Bronchial smooth muscle cell (primary cell): ENCODE measurements around the gene HERC6. TPM values are rescaled to one million over a fixed set of nuclear protein-coding genes. Genes with fewer than 3 reads are reported as not detected.

ENCODE experiments used
- total RNA-seq: library from RNA; depleted of rRNA; stranded (reverse); fragments of >200 nt; gene quantifications from 2 replicates; pipeline ENCODE4 v1.2.1, GENCODE V29; 2014

HERC6 gene
- 8.4 and 9.0 TPM in 2 replicates for total RNA-seq

DNA sequence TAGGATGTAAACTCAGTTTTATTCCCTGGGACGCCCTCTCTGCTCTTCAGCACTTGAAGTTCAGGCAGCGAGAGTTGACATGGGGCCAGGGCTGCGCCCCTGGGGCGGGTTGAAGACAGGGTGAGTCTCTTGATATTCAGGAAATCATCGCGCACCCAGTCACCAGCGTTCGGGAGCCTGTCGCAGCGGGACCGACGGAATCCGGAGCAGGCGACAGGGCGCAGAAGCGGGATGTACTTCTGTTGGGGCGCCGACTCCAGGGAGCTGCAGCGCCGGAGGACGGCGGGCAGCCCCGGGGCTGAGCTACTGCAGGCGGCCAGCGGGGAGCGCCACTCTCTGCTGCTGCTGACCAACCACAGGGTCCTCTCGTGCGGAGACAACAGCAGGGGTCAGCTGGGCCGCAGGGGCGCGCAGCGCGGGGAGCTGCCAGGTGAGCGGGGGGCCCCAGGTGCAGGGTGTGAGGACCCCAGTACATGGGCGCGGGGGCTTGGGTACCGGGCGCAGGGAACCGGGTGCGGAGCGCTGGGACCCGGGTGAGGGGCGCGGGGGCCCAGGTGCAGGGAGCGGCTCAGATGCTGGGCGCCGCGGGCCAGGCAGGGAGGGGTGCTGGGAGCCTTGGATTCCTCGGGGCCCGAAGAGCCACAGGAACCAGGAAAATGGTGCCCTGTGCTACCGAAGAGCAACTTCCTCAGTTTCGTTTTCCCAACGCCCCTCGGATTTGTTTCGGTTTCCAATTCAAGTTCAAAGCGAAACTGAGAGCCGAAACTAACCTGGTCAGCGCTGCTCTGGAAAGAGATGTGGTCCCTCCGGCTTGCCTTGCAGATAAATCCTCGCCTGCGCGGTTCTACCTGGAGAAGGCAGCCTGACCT lies at the start of gene HERC6:
TSS of gene HERC6 (plus strand) at position 162 of the 869 bp plus-strand sequence. CDS start at position 232, 70 bp downstream.

DNA sequence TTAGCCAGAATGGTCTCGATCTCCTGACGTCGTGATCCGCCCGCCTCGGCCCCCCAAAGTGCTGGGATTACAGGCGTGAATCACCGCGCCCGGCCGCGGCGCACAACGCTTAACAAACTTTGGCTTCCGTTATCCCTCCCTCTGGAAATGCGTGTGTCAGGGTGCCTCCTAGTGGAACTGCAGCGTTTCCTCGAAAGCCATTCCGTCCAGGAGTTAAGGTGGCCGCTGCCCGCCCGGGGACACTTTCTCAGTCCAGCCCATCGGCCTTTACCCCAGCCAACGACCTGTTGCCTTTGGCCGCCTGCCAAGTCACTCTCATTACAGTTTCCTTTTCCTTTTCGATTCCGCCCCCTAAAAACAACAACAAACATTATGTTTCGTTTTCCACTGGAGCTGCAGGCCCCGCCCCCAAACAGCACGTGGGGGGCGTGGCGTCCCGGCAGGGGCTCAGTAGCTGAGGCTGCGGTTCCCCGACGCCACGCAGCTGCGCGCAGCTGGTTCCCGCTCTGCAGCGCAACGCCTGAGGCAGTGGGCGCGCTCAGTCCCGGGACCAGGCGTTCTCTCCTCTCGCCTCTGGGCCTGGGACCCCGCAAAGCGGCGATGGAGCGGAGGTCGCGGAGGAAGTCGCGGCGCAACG lies 78.1 kb downstream of the HERC6 start, which contains the start of gene HERC5:
TSS of gene HERC5 (plus strand) at position 450 of the 637 bp plus-strand sequence. CDS start at position 601, 151 bp downstream.

Other genes starting within 250 kb of the HERC6 start
- gene ABCG2, start 220.2 kb upstream of the HERC6 start, total RNA-seq = 1.1 and 1.3 TPM in 2 replicates
- gene PPM1K, start 94.3 kb upstream of the HERC6 start, total RNA-seq = 23.2 and 33.7 TPM in 2 replicates
- 1.9 and 5.6 TPM in 2 replicates for gene HERC5, start 78.3 kb downstream of the HERC6 start, total RNA-seq
- 67.1 and 74.7 TPM in 2 replicates for gene PYURF, start 144.9 kb downstream of the HERC6 start, total RNA-seq
- 13.3 and 13.9 TPM in 2 replicates for gene HERC3, start 213.6 kb downstream of the HERC6 start, total RNA-seq